HEK293T (cell line): ENCODE results near the gene GMPR2.

Source experiments
- CTCF ChIA-PET: fragments of 350-600 bp; formaldehyde crosslinking; extraction: SDS; loops from one replicate; lab custom pipeline; 2021; ENCODE audit warnings: antibody characterized with exemption, inconsistent platforms; lab: Yijun Ruan, JAX
- POLR2A ChIA-PET: fragments of 350-600 bp; formaldehyde crosslinking; extraction: SDS; loops from one replicate; lab custom pipeline; 2020; ENCODE audit warnings: antibody characterized with exemption, inconsistent platforms; lab: Yijun Ruan, JAX
- DNase-seq: peaks from one replicate; pipeline ENCODE4 v3.0.0; 2012; ENCODE audit warnings: mixed read lengths; ENCODE audit errors: extremely low spot score
- ARNT ChIP-seq: fragments of 450-650 bp; IDR thresholded peaks from 2 replicates; pipeline ENCODE4 v1.6.1; 2017; ENCODE audit warnings: mild to moderate bottlenecking
- BHLHE40 ChIP-seq: fragments of 450-650 bp; IDR thresholded peaks from 2 replicates; pipeline ENCODE4 v1.6.1; 2016; ENCODE audit warnings: mild to moderate bottlenecking, moderate library complexity, borderline replicate concordance
- CTBP1 ChIP-seq: fragments of 450-650 bp; IDR thresholded peaks from 2 replicates; pipeline ENCODE4 v1.6.1; 2016; ENCODE audit warnings: borderline replicate concordance
- ELF4 ChIP-seq: fragments of 450-650 bp; IDR thresholded peaks from 2 replicates; pipeline ENCODE4 v1.6.1; 2017; ENCODE audit warnings: antibody characterized with exemption
- FOXA1 ChIP-seq: fragments of 450-650 bp; IDR thresholded peaks from 2 replicates; pipeline ENCODE4 v1.6.1; 2016; ENCODE audit warnings: mild to moderate bottlenecking
- FOXK2 ChIP-seq: fragments of 450-650 bp; IDR thresholded peaks from 2 replicates; pipeline ENCODE4 v1.6.1; 2016; ENCODE audit warnings: mild to moderate bottlenecking
- FOXM1 ChIP-seq: fragments of 450-650 bp; IDR thresholded peaks from 2 replicates; pipeline ENCODE4 v1.6.1; 2017; ENCODE audit warnings: mild to moderate bottlenecking, borderline replicate concordance
- HDGF ChIP-seq: fragments of 450-650 bp; IDR thresholded peaks from 2 replicates; pipeline ENCODE4 v1.6.1; 2017; ENCODE audit warnings: antibody characterized with exemption, borderline replicate concordance
- L3MBTL2 ChIP-seq: fragments of 450-650 bp; conservative IDR thresholded peaks from 2 replicates; pipeline ENCODE4 v1.6.1; 2016; ENCODE audit warnings: mild to moderate bottlenecking
- LEF1 ChIP-seq: fragments of 450-650 bp; IDR thresholded peaks from 2 replicates; pipeline ENCODE4 v1.6.1; 2017; ENCODE audit warnings: mild to moderate bottlenecking, borderline replicate concordance
- NFRKB ChIP-seq: fragments of 450-650 bp; IDR thresholded peaks from 2 replicates; pipeline ENCODE4 v1.6.1; 2016; ENCODE audit warnings: mild to moderate bottlenecking, moderate library complexity
- SP1 ChIP-seq: fragments of 450-650 bp; IDR thresholded peaks from 2 replicates; pipeline ENCODE4 v1.6.1; 2017
- SUZ12 ChIP-seq: fragments of 450-650 bp; IDR thresholded peaks from 2 replicates; pipeline ENCODE4 v1.6.1; 2016; ENCODE audit warnings: mild to moderate bottlenecking
- TARDBP ChIP-seq: fragments of 450-650 bp; IDR thresholded peaks from 2 replicates; pipeline ENCODE4 v1.6.1; 2016
- ZNF384 ChIP-seq: fragments of 450-650 bp; IDR thresholded peaks from 2 replicates; pipeline ENCODE4 v1.6.1; 2016
- TF ChIP-seq, protein P1 (sequence below): fragments of 450-650 bp; IDR thresholded peaks from 2 replicates; pipeline ENCODE4 v1.6.1; 2016

GMPR2 gene

DNA sequence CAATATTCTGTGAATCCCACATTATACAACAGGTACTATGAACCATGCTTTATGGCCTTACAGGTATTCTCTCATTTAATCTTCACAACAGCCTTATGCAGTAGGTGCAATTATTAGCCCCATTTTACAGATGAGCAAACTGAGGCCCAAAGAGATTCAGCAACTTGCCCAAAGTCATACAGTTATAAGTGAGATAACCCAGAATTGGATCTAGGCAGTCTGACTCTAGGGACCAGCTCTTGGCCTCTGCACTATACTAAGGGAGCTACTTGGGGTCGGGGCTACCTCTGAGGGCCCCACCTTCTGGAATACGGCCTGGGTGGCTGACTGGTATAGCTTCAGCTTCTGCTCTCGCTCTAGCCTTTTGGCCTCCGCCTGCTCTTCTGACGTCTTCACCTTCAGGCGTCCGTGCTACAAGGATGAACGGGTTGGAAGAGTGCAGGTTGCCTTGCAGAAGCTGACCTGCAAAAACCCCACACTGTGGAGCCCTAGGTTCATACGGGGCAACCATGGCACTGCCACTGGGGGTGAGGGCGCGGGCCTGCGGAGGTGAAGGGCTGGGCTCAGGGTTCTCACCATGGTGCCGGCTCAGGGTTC, 37.9 kb downstream of the GMPR2 start:
- CTCF ChIA-PET = interaction anchor here (0.6 to 2.0 kb wide), 9 partner anchors 8 to 180 kb away, joined by 3 to 6 read pairs (median 5); partner anchors contain the start of genes MDP1, TGM1 and TINF2
- no peak for DNase-seq
- no peak for TF ChIP-seq NFRKB
- no peak for TF ChIP-seq TARDBP
- no peak for TF ChIP-seq HDGF
- no peak for TF ChIP-seq ZNF384
- TF ChIP-seq L3MBTL2 = no peak
- TF ChIP-seq FOXA1 = no peak
- no peak for TF ChIP-seq SP1
- no peak for TF ChIP-seq ELF4
- no peak for TF ChIP-seq FOXM1
- TF ChIP-seq ARNT = no peak
- no peak for TF ChIP-seq BHLHE40
- no peak for TF ChIP-seq FOXK2
- TF ChIP-seq, protein P1, sequence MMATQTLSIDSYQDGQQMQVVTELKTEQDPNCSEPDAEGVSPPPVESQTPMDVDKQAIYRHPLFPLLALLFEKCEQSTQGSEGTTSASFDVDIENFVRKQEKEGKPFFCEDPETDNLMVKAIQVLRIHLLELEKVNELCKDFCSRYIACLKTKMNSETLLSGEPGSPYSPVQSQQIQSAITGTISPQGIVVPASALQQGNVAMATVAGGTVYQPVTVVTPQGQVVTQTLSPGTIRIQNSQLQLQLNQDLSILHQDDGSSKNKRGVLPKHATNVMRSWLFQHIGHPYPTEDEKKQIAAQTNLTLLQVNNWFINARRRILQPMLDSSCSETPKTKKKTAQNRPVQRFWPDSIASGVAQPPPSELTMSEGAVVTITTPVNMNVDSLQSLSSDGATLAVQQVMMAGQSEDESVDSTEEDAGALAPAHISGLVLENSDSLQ = no peak
- TF ChIP-seq SUZ12 = no peak
- no peak for TF ChIP-seq LEF1
- POLR2A ChIA-PET = interaction anchor here (0.8 to 2.5 kb wide), 26 partner anchors 10 to 171 kb away, joined by 3 to 52 read pairs (median 8); partner anchors contain the start of genes CHMP4A, CIDEB, DCAF11 and DHRS1

DNA sequence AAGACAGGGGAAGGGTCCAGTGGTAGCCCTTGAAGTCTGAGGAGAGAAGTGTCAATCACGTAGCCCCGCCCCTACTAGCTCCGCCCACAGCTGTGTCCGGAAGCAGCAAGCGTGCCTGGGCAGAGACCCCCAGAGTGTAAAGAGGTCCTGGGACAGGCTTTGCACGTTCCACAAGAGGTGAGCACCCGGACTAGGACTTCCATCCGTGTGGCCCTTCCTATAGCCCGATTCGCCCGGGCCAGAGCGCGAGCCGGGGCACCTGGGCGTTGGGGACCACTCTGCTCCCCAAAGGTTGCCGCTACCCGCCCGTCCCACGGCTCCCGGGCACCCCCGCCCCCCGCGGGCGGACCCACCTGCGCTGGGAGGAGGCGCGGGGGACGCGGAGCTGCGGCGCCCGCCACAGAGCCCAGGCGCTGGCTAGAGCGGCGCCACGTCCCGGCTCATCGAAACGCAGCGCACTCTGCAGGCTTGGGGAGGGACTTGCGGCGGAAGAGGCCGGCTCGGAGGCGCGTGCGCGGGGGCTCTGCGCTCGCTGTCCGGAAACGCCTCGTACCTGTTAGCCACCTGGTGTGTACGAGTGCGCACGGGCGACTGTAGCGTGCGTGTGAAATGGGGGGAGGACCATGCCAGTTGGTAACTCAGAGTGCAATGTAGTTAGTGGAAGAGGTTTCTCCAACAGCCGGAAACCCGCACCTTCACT, 38.6 kb downstream of the GMPR2 start, which contains the start of gene RABGGTA:
Gene RABGGTA, minus strand, starts transcription at position 464 of the 700 bp plus-strand sequence. CDS start 482 bp downstream, outside the sequence.
- POLR2A ChIA-PET = interaction anchor here (0.8 to 2.5 kb wide), 28 partner anchors 10 to 171 kb away, joined by 3 to 52 read pairs (median 8); partner anchors contain the start of genes CHMP4A, CIDEB, DCAF11 and DHRS1
- no peak for TF ChIP-seq CTBP1
- no peak for TF ChIP-seq ZNF384
- 0 out of 2 replicates have a peak, but pooled peaks have one; percentile 16 for TF ChIP-seq ELF4
- TF ChIP-seq ARNT = peak; percentile 34; the same call in 1 of the 2 replicates
- TF ChIP-seq L3MBTL2 = peak; percentile 85
- TF ChIP-seq, protein P1 = peak; percentile 98
- TF ChIP-seq LEF1 = 0 out of 2 replicates have a peak, but pooled peaks have one; percentile 34
- CTCF ChIA-PET = interaction anchor here (0.6 to 2.0 kb wide), 11 partner anchors 9 to 181 kb away, joined by 3 to 6 read pairs (median 4); partner anchors contain the start of genes MDP1, TGM1 and TINF2
- DNase-seq = peak; percentile 94

DNA sequence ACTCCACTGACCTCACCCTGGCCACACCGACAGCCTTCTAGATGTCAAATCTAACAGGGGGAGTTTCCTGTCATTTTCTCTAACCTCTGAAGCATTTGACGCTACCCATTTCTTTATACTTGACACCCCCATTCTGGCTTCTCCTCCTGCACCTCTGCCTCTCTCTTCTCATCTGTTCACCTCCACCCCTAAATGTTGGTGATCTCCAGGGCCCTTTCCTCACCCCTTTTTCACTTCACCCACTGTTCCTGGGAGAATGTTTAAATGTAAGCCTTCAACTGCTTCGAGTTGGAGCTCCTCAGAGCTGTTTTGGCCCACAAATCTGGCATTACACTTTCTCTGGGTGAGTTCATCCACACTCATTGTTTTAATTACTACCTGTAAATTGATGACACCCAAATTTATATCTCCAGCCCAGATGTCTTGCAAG, 39.1 kb downstream of the GMPR2 start:
- POLR2A ChIA-PET = interaction anchor here (0.9 to 2.5 kb wide), 24 partner anchors 10 to 170 kb away, joined by 3 to 52 read pairs (median 8); partner anchors contain the start of genes CHMP4A, CIDEB, DCAF11 and DHRS1
- DNase-seq = no peak
- CTCF ChIA-PET = interaction anchor here (0.6 to 2.0 kb wide), 6 partner anchors 9 to 56 kb away, joined by 3 to 6 read pairs (median 4); partner anchors contain the start of genes MDP1 and TINF2
- TF ChIP-seq ARNT = no peak
- TF ChIP-seq BHLHE40 = no peak
- TF ChIP-seq CTBP1 = no peak
- TF ChIP-seq L3MBTL2 = peak; percentile 50; the same call in 1 of the 2 replicates

DNA sequence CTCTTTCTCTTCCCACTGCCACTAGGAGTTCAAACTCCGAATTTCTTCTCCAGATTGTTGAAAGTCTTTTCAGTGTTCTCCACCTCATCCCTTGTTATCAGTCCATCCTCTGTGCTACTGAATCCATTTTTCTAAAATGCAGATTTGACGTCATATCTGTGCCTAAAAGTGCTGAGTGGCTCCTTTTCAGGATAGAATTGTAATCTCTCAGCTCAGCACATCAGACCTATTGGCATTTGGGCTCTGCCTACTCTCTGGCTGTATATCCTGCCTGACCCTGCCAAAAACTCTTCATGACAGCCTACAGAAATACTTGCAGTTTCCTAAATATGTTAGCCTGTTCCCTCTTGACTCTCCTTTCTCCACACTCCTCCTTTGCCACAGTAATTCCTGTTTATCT, 39.7 kb downstream of the GMPR2 start:
- TF ChIP-seq FOXK2 (no peak), BHLHE40 (no peak), FOXM1 (no peak), LEF1 (no peak), ARNT (no peak), SUZ12 (no peak), TARDBP (no peak), SP1 (no peak), FOXA1 (no peak), HDGF (no peak), NFRKB (no peak), ELF4 (no peak), CTBP1 (no peak), ZNF384 (no peak), L3MBTL2 (no peak)
- TF ChIP-seq, protein P1 = no peak
- no peak for DNase-seq
- ChIA-PET POLR2A (interaction anchor here (1.9 to 2.5 kb wide), 5 partner anchors 9 to 30 kb away, joined by 13 to 52 read pairs (median 23); partner anchors contain the start of genes DHRS1, NOP9 and TINF2), CTCF (interaction anchor here (1.9 to 2.0 kb wide), 2 partner anchors 9 to 25 kb away, joined by 5 read pairs; no protein-coding TSS in a partner anchor)

DNA sequence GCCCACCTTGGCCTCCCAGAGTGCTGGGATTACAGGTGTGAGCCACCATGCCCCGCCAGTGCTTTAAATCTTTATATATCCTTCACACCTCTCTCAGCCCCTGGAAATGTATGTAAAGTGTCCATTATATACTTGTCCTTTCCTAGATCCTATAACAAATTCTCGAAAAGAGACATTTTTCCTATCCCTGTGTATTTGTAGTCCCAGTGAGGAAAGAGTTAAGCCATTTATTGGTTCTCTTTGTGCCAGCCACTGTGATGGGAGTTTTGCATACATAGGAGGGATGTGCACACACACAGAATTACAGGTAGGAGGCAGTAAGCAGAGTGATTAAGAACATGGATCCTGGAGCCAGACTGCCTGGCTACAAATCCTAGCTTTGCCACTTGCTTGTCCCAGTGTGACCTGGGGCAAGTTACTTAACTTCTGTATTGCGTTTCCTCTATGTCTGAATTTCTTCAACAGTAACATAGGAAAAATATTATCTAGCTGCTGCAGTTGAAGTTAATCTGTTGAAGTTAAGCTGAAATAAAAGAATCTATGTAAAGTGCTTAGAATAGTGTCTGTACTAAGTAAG, 40.8 kb downstream of the GMPR2 start:
- TF ChIP-seq LEF1 = no peak
- no peak for TF ChIP-seq BHLHE40
- no peak for TF ChIP-seq ARNT
- TF ChIP-seq HDGF = no peak
- no peak for TF ChIP-seq L3MBTL2
- no peak for TF ChIP-seq SUZ12
- TF ChIP-seq ZNF384 = no peak
- TF ChIP-seq, protein P1 = no peak
- TF ChIP-seq CTBP1 = no peak
- TF ChIP-seq FOXK2 = no peak
- TF ChIP-seq NFRKB = no peak
- no peak for TF ChIP-seq SP1
- TF ChIP-seq ELF4 = no peak
- no peak for TF ChIP-seq TARDBP
- TF ChIP-seq FOXA1 = no peak
- TF ChIP-seq FOXM1 = no peak
- CTCF ChIA-PET = interaction anchor here (1.2 kb wide), 1 partner anchor 21 kb away, joined by 3 read pairs; no protein-coding TSS in a partner anchor
- peak; percentile 22 for DNase-seq
- POLR2A ChIA-PET = interaction anchor here (1.0 kb wide), 1 partner anchor 31 kb away, joined by 5 read pairs; the partner anchor contains the start of gene TINF2
